Mucosa of descending colon (tissue), 3 donors: ENCODE measurements around the gene ADGRG1. TPM values are rescaled to one million over a fixed set of nuclear protein-coding genes. Genes with fewer than 3 reads are reported as not detected.

ENCODE experiments used
- ATAC-seq: fragments of 200-7000 bp; cut with Tn5 transposase; one replicate; pipeline ENCODE4 v1.9.1; 2020; ENCODE audit warnings: mild to moderate bottlenecking, moderate library complexity
- DNase-seq, 3 donors: peaks; one replicate each; pipeline ENCODE4 v3.0.0-alpha.2; 2020
- H3K36me3 ChIP-seq: fragments of 200-600 bp; one replicate; pipeline ENCODE4 v1.8.0; 2021; ENCODE audit warnings: low read depth, mild to moderate bottlenecking
- H3K4me1 ChIP-seq: fragments of 200-600 bp; one replicate; pipeline ENCODE4 v1.8.0; 2021; ENCODE audit warnings: low read depth, mild to moderate bottlenecking
- H3K4me3 ChIP-seq: fragments of 200-600 bp; one replicate; pipeline ENCODE4 v1.8.0; 2021; ENCODE audit warnings: mild to moderate bottlenecking
- H3K9me3 ChIP-seq: fragments of 200-600 bp; one replicate; pipeline ENCODE4 v1.8.0; 2021; ENCODE audit warnings: mild to moderate bottlenecking
- intact Hi-C, 2 donors: fragments of 100-400 bp; cut with DNase I in 1 of 2; cut with micrococcal nuclease in 1 of 2; formaldehyde crosslinking; loops; one replicate each; pipeline versions ENCODE4 v1.11.0 to v1.11.1; 2022; cut with DNase I, micrococcal nuclease
- total RNA-seq, 3 donors: library from RNA; stranded (reverse); fragmentation: NEBNext Ultra II Directional in 2 of 3; extraction: Animal tissue kit (Norgen Biotek cat#: 25700) in 2 of 3; gene quantifications; one replicate each; pipeline versions ENCODE4 v1.2.1 to v1.2.4, GENCODE V29; 2021 to 2023
- TF ChIP-seq, protein P1 (sequence below): fragments of 200-600 bp; IDR thresholded peaks from one replicate; pipeline ENCODE4 v1.8.0; 2022; ENCODE audit warnings: antibody characterized with exemption, mild to moderate bottlenecking
- donor health status: DM: no; HTN: no; CAD: no; lungs with moderate emphysema.
- donor health status: DM: no; HTN: no; CAD: no.
- donor health status: DM: no; HTN: yes; CAD: no.

Gene ADGRG1
- total RNA-seq, 3 donors from 2014 or later, result 37.0 to 104 (median 98.4) TPM

- TF ChIP-seq, protein P1, sequence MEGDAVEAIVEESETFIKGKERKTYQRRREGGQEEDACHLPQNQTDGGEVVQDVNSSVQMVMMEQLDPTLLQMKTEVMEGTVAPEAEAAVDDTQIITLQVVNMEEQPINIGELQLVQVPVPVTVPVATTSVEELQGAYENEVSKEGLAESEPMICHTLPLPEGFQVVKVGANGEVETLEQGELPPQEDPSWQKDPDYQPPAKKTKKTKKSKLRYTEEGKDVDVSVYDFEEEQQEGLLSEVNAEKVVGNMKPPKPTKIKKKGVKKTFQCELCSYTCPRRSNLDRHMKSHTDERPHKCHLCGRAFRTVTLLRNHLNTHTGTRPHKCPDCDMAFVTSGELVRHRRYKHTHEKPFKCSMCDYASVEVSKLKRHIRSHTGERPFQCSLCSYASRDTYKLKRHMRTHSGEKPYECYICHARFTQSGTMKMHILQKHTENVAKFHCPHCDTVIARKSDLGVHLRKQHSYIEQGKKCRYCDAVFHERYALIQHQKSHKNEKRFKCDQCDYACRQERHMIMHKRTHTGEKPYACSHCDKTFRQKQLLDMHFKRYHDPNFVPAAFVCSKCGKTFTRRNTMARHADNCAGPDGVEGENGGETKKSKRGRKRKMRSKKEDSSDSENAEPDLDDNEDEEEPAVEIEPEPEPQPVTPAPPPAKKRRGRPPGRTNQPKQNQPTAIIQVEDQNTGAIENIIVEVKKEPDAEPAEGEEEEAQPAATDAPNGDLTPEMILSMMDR, result no peak
- Histone ChIP-seq H3K4me1 (peaks cover 3% of the 10 kb centered on the region), H3K9me3 (no peaks in the 10 kb centered on the region), H3K4me3 (no peak overlapping the region), H3K36me3 (no peaks in the 10 kb centered on the region)
- intact Hi-C loops, result loop anchor here in 1 of 2 donors (5.0 kb wide), 1 partner anchor 53 kb away; no protein-coding TSS in a partner anchor
- DNase-seq (no peak), ATAC-seq (no peak)
These were observed 16.7 kb downstream of the ADGRG1 start for GRCh38 chr16:57645169-57645568.

- Histone ChIP-seq H3K9me3 (no peaks in the 10 kb centered on the region), H3K36me3 (no peaks in the 10 kb centered on the region), H3K4me3 (no peak overlapping the region), H3K4me1 (peaks cover 3% of the 10 kb centered on the region)
- ATAC-seq (no peak), DNase-seq (no peak)
- intact Hi-C loops, result loop anchor here in 1 of 2 donors (5.0 kb wide), 1 partner anchor 54 kb away; no protein-coding TSS in a partner anchor
- TF ChIP-seq, protein P1, result no peak
These were observed 17.4 kb downstream of the ADGRG1 start for GRCh38 chr16:57645691-57646387.

DNA sequence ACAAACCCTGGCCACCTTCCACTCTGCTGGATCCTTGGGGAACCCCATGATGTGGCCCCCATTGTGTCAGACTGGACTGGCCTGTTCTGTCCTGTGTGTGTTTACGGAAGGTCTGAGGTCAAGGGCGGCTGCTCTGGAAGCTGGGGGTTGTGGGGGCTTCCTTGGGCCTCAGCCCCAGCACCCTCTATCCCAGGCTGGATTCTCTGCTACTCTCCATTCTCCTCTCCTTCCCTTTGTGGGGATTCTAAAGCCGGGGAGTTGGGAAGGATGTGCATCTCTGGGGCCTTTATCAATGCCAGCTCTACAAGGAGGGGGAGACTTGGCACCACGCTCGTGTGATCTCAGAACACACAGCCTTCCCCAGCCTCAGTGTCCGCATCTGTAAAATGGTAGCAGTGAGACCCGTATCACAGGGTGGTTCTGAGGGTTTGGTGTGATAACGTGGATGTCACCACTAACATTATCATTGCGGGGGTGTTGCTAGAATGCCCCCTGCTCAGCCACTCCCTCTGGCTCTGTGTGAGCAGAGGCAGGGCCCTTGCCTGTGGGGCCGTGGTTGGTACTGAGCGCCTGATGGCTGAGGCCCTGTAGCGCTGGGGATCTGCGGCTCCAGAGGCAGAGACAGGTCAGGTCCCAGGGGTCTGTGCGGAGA, 18.1 kb downstream of the ADGRG1 start:
- intact Hi-C loops, result loop anchor here in 1 of 2 donors (5.0 kb wide), 1 partner anchor 54 kb away; no protein-coding TSS in a partner anchor
- no peak for ATAC-seq
- TF ChIP-seq, protein P1, result no peak
- Histone ChIP-seq H3K4me1 (peaks cover 3% of the 10 kb centered on the region), H3K9me3 (no peaks in the 10 kb centered on the region), H3K36me3 (no peaks in the 10 kb centered on the region), H3K4me3 (no peak overlapping the region)
- no peak for DNase-seq

DNA sequence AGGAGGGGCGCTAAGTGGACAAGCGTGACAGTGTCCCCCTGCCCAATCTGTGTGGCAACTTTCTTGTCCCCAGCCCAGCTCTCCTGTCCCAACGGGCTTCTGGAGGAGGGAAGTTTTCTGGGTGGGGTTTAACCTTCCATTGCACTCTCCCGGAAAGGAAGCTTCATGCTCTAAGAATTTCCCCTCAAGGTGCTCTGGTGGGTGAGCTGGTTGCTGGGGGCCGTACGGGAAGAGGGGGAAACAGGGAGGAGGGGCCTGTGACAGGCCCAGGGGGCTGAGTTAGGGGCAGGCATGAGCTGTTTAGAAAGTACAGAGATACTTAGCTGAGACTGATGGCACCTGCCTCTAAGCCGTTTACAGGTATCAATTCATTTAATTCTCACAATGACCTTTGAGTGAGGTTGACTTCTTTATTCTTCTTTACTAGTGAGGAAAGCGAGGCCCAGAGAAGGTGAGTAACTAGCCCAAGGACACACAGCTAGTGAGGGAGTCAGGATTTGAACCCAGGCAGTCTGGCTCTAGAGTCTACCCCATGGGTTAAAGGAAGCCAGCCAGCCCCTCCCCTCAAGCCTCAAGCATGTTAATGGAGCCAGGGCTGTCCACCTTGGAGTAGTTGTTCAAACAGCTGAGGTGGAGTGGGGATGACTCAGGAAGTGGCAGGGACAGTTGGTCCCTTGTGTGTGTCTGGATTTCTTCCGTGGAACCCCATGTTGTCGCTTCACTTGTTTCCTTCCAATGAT, 18.9 kb downstream of the ADGRG1 start:
- TF ChIP-seq, protein P1, result no peak
- intact Hi-C loops, result loop anchor here in 1 of 2 donors (5.0 kb wide), 1 partner anchor 55 kb away; no protein-coding TSS in a partner anchor
- no peaks in the 10 kb centered on the region for H3K9me3 ChIP-seq
- DNase-seq, result no peak
- peaks cover 3% of the 10 kb centered on the region for H3K4me1 ChIP-seq
- ATAC-seq, result no peak
- no peak overlapping the region for H3K4me3 ChIP-seq
- H3K36me3 ChIP-seq, result no peaks in the 10 kb centered on the region

DNA sequence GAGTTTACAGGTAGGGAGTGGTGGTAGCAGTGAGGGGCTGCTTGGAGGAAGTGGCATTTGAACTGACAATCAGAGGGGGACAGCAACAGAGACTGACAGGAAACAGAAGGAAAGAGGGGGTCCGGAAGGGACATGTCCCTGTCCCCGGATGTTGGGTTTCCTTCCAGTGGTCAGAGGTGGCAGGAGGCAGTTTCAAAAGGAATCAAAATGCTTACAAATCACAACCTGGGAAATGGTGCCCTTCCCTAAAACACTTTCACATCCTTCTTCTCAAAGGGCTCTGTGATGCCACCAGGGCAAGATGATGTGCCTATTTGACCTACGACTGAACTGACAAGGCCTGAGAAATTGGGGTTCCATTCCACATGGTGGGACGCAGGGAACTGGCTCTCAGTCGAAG, 19.7 kb downstream of the ADGRG1 start:
- H3K9me3 ChIP-seq, result no peaks in the 10 kb centered on the region
- no peaks in the 10 kb centered on the region for H3K36me3 ChIP-seq
- ATAC-seq (no peak), DNase-seq (no peak)
- H3K4me1 ChIP-seq, result peaks cover under 1% of the 10 kb centered on the region
- intact Hi-C loops, result loop anchor here in 1 of 2 donors (5.0 kb wide), 1 partner anchor 56 kb away; no protein-coding TSS in a partner anchor
- TF ChIP-seq, protein P1, result no peak
- H3K4me3 ChIP-seq, result no peak overlapping the region
